GM18502 (cell line): ENCODE measurements around the gene PLD3.

Source experiments
- ATAC-seq: cut with Tn5 transposase; IDR thresholded peaks from one replicate; pipeline ENCODE4 v1.9.1; 2021; ENCODE audit warnings: mild to moderate bottlenecking; ENCODE audit not compliant: unreplicated experiment, poor library complexity

PLD3 gene

GRCh38 chr19:40422748-40423566, 74.5 kb downstream of the PLD3 start:
- ATAC-seq = no peak

GRCh38 chr19:40423938-40424337, 75.4 kb downstream of the PLD3 start:
- ATAC-seq = no peak

GRCh38 chr19:40424637-40425449, 76.3 kb downstream of the PLD3 start:
- peak; percentile 2 for ATAC-seq

- ATAC-seq = peak; percentile 75
These were observed 77.2 kb downstream of the PLD3 start, which contains the start of gene SERTAD1 for GRCh38 chr19:40425450-40426287. TSS of gene SERTAD1 (minus strand) at chr19:40425992. CDS start at chr19:40423546, 2,446 bp downstream.
